OCI-M1 (cell line): ENCODE results near the gene KIF16B.

Experiments used
- DNase-seq: peaks from one replicate; lab custom pipeline; 2025; lab: John Stamatoyannopoulos, UW

KIF16B gene

DNA sequence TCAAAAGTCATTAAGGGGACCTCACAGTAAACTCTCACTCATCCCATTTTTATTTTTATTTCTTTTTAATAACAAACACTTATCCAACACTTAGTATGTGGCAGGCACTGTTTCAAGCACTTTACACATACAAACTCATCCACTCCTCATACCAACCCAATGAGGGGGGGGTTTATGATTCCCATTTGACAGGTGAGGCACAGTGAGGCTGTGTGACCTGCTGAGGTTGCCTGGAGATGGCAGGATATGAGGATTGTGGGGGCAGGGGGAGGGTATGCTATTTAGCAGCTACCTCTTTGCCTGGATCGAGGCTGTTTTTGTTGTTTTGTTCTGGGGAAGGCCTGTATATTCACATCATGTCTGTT is 219.8 kb downstream of the KIF16B start:
- no peak for DNase-seq

DNA sequence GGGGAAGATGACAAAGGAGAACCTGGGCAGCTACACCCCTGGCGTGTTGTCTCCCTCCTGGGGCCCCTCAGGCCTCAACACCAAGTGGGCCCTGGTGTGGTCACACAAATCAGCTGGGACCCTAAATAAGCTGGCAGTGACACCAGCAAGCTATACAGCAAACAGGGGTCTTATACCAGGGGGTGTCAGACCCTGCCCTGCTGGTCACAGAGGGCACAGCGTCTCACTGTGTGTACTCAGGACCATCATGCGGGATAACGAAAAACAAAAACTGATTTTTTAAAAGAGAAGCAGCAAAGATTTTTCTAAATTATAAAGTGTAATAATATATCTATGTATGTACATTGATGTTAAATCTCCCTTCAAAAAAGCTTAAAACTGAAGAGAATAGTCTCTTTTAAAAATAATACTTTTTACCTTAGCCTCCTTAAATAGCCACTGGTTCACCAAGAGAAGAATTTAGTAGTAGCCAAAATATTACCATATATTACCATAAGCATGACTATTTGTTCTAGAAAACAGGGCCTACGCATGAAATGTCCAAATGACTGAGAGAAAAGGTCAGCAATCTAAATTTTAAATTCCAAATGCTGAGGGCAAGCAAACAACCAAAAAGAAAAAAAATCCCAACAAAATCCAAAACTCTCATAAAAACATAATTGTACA is 220.4 kb downstream of the KIF16B start:
- DNase-seq, result no peak

DNA sequence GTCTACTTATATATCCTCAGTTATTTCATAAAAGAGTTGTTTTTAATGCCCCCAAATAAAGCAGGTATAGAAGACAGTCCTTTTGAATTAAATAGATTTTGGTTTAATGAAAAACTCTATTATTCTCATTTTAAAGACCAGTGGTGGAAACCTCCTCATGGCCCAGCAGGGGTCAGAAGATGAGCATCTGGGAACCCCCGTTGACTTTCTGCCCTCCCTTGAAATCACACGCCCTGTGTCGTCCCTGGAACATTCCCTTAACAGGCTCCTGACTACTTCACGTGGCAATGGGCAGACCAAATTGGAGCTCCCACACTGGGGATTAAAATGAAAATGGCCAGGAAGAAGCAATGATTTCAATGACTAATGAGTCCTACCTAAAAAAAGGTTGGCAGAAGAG is 220.9 kb downstream of the KIF16B start:
- DNase-seq, result no peak

DNA sequence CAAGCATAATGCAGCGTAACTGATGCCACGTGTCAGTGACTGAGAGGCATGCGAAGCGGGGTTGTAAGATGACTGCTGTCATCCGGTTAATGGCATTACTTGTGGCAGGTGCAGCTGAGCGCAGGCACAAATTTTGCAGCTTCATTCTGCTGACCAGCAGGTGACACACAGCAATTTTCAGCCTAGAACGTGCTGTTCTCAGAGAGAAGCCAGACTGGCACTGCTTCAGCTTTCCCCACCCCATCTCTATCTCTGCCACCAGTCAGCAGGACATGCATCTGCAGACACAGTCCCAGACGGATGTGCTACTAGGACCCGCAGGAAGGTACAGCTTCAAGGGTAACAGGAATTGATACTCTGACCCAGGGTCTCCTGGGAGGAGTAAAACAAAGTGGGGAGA is 221.8 kb downstream of the KIF16B start:
- DNase-seq, result no peak

DNA sequence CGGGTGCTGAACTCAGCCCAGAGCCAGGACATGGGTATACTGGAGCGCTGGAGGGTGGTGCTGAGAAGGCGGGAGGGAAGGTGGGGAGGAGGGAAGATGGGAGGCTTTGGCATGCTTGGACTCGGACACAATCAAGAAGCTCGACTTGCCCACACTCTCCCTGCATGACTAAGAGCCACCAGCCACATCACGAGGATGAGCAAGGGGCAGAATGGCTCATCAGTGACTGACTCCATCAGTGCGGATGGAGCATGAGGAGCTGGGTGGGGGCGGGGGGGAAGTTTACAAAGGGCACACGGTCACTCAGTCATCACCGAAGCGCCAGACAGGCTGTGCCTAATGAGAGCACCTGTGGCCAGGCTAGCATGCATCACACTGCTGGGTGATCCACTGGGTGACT is 222.8 kb downstream of the KIF16B start:
- no peak for DNase-seq

DNA sequence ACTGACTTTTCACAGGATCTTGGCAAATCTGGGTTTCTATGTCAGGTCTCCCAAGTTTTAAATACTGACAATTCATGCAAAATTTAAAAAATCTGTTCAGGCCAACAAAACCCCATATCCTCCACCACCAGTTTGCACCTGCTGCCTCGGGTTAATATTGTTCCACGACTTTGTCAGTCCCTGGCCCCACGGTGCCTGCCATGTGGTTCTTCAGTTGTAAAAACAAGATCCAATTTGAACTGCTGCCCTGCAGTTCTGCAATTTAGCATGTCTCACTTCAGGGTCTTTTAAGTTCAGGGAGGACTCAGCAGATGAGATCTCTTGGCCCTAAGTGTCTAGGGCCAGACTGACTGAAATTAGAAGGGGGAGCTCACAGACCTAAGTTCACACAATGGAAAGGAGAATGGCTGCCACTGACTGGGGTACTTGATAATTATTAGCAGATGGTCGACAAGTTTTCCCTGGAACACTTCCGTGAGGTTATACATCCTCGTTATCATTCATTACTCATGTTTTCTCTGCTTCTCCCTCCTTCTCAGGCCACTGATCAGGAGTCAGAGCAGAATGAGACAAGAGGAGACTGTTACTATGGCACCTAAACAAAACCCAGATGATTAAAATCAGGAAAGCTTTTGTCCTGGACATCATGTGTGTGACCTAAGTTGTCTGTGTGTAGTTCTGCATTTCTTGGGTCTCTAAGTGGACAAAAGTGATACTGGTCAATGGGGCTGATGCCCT is 223.6 kb downstream of the KIF16B start:
- DNase-seq, result no peak

DNA sequence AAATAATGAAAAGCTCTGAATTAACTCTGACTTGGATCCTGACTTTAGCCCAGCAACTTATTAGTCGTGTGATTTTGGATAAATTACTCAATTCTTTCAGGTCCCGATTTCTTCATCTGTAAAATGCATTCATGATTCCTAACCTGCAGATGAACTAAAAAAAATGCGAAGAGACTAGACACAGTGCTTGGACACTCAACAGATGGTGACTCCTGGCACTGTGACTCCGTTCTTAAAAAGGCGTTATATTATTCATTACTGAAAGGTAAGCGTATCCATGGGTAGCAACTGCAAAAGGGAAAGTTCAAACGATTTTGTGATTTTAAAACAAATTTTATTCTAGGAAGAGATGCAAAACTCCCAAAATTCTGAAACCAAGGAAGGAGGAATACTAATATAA is 226.3 kb downstream of the KIF16B start:
- no peak for DNase-seq

DNA sequence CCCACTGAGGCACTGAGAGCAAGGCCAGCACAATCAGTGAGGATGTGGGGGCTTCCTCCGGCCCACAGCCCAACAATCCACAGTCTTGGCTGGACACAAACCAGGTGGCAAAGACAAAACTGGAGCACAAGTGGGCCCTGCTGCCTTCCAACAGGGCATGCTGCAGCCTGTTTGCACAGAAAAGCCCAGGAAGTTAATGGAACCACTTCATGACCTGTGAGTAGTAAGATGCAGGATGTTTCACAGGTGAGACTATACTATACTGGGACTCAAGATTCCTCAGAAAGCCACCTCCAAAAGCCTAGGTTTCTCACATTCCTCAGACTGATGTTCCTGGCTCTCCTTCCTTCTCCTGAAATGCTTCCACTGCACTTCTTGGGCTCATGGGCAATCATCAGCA is 235.5 kb downstream of the KIF16B start:
- no peak for DNase-seq

DNA sequence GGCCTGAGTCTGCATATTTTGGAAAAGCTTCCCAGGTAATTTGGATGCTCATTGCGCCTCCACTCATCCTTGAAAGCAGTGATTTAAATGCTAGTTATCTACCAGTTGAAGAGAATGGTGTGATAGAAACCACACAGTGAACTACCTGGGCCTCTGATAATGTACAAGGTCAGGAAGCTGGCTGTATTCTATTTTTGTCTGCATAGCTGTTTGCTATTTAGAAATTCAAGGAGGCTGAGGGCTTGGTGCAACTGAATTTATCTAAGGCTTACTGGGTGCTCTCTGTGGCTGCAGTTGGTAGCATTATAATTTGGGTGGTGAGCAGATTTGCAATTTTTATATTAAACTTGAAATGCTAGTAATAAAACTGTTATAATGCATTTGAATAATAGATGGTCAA is 245.6 kb downstream of the KIF16B start:
- DNase-seq, result no peak

DNA sequence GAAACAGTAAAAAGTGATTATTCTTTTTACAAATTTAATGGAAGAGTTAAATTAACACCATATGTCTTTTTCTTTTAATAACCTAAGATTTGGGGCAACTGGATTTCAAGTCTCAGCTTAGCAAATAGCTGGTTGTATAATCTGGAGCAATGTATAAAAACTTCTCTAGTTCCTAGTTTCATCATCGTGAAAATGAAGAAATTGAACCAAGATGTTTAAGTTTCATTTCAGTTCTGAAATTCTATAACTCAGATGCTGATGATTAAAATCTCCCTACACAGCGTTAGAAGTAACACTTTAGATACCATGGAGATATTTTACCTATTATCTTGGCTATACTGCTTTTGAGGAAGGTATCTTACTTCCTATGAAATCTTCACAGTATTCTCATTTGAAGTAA is 252.0 kb downstream of the KIF16B start:
- DNase-seq, result no peak

DNA sequence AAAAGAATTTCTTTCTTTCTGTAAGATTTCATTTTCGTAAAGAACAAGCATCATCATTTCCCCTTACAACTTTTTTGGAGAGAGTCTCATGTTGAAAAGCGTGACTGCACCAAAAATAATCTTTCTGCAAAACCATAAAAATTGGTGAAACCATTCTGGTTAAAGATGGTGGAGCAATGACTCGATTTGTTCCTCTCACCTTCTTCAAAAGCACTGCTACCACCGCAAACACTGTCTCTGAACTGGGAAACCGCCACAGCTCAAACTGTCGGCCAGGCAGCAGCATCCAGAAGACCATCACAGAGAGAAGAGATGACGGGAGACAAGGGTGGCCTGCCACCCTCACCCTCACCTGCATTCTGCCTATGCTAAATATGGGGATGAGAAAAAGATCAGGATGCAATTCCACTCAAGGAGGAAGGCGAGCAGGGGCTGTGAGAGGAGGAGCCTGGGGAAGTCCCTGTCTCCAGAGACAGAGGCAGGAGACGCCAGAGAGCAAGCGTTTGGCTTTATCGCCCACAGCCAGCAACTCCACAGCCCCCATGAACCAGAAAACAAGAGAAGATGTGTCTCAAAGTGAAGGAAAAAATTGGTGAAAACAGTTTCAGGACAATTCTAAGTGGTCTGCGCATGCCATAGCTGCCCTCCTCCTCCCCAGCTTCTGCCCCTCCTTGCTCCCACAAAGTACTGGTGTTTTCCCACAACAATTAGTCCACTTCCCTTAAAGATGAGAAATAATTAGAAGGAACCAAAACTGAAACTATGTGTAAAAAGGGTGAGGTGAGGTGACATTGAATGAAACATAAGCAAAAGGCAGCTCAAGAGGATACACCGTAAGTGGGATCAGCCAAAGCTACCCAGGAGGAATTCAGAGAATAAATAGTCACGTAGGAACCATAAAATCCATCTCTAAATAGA is 255.5 kb downstream of the KIF16B start:
- DNase-seq, result no peak

DNA sequence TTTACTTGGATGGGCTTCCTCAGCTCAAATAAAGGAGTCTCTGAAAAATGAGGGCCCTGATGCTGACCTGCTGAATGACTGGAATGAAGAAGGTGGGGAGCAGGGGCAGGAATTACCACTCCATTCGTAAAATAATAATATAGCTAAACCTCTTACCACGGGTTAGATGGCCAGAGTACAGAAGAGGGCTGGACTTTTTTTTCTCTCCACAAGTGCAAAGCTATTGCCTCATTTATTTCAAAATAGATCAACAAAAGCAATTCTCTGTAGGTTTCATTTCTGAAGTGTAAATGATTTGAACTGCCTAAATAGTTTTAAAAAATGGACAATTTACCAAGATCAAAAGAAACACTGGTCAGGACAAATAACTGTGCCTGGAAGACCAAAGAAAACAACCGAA is 256.7 kb downstream of the KIF16B start:
- DNase-seq, result no peak

DNA sequence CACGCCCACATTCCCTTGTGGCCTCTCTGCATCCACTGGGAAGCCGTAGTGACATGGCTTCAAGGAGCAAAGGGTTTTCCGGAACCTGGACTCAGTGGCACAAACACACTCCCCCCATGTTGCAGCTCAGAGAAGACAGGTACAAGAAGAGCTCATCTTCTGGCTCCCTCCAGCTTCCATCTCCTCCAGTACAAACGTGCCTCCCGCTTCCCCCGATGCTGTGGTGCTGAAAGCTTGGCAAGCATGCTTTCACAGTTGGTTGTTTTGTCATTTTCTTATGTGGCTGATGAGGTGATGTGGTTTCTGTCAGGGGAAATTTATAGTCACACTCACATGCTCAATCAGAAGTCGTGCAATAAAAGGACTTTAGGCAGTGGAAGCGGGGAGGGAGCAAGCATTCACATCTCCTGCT is 258.5 kb downstream of the KIF16B start:
- no peak for DNase-seq

DNA sequence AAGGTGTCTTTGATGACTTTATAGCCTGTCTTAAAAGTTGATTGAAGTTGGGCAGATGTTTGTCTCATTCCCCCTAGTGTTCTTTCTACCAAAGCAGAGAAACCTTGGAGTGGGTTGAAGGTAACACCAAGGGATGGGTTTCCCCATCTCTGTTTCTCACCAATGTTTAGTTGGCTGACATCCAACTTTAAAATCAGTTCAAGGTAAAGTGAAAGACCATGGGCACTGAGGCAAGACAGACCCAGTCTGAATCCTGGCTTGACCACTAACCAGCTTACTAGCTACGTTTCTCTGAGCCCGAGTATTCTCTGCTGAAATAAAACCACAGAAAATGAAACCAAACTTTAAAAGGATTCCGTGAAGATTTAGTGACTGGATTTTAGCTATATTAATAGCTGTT is 258.9 kb downstream of the KIF16B start:
- DNase-seq, result no peak

DNA sequence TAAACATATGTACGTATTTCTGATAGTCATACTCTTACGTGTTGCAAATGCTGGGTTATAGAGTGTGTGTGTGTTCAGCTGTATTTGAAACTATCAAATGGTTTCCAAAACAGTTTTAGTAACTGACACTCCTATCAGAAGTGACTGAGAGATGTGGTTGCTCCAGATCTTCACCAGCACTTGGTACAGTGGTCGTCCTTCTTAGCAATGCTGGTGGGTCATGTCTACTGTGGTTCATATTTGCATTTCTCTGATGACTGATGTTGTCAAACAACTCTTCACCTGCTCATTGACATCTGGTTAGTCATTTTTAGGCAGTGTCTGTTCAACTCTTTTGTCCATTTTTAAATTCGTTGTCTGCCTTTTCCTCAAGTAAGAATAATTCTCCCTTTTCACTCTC is 259.3 kb downstream of the KIF16B start:
- DNase-seq, result no peak

DNA sequence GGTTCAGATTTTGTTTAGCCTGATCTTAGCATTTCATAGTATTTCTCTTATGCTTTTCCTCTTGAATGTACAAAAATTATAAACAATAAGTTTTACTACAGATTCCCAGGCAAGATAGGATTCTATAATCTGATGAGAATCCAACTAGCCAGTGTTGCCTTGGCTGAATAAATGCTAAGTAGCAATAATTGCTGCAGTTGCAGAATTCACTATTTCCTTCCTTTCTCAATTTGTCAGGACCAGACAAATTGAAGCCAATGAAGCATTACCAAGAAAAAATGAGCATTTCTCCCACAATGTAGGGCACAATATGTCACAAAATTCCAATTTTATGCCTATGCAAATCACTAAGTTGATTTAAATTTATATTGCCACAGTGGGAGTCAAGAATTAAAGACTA is 260.2 kb downstream of the KIF16B start:
- DNase-seq, result no peak

DNA sequence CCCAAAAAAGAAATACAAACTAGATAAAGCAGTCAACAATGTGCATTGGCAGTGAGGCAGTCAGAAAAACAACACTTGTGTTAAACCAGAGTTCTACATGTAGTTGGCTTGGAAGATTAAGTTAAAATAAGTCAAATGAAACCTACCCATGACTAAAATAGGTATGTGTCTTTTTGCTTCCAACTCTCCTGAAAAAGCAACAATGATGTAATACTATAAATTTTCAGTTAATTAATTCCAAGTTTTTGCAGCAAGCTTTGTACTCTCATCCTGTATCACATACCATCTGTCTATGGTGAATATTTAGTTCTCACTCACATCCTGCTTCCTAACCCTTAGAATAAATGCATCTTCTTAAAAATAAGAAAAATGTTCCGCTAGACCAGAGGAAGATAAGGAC is 261.5 kb downstream of the KIF16B start:
- DNase-seq, result no peak

DNA sequence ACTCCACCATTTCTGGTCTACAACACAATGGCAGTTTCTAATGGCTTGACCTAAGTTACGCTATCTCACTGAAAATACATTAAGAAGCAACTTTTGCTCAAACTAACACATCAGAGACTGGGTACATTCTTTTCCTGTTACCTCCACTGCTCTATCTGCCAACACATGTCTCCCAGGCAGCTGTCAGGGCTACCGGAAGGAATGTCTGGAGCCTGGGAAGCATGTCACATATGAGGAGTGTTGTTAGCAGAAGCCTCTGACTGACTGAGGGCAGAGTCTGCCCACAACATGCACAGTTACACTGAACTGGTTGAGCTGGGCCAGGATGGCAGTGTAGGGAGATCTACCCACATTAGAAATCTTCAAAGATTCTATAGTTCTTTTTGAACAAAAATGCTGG is 264.5 kb downstream of the KIF16B start:
- DNase-seq, result no peak

DNA sequence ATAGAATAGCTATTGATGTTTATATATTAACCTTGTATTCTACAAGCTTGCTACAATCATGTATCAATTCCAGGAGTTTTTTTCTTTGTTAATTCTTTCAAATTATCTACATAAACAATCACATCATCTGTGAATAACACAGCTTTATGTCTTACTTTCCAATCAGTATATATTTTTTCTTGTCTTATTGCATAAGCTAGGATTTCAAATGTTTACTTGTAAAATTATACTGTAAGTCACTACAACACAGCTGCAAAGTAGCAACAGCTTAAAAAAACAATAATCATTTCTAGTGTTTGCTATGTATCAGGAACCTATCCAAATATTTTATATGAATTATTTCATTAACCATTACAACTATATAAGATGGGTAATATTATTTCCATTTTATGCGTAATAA is 270.4 kb downstream of the KIF16B start:
- no peak for DNase-seq

DNA sequence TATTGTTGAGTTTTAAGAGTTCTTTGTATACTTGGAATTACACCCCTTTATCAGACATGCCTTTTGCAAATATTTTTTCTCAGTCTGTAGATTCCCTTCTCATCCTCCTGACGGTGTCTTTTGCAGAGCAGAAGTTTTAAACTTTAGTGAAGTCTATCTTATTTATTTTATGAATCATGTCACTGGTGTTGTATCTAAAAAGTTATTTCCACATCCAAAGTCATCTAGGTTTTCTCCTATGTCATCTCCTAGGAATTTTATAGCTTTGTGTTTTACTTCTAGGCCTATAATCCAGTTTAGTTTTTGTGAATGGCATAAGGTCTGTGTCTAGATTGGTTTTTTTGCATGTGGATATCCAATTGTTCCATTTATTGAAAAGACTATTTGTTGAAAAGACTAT is 271.3 kb downstream of the KIF16B start:
- DNase-seq, result no peak

DNA sequence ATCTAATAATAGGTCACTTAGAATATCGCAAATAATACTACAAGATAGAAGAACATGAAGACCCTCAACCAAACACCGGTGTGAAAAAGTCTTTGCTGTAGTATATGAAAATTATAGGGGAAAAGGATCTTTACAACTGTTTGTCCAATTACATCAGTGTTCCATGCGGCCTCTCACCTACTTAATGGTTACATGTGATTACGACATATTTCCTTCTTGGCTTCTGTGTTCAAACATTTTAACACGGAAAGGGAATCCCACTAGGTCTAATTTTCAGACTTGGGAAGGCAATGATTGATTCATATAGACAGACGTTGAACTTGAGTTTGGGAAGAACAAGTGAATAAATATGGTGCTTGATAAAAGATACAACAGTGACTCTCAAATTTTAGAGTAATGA is 273.4 kb downstream of the KIF16B start:
- DNase-seq, result no peak

DNA sequence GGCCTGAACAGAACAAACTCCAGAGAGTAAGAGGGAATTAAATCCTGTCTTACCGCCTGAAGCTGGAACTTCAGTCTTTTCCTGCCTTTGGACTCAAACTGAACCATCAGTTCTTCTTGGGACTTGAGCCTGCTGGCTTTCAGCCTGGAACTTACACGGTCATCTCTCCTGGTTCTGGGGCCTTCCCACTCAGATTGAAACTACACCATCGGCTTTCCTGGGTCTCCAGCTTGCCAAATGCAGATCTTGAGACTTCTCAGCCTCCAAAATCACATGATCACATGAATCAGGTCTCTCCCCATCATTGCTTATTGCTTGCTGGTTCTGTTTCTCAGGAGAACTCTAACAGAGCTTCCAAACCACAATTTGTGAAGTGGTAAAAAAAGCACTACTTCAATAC is 276.3 kb downstream of the KIF16B start:
- no peak for DNase-seq

DNA sequence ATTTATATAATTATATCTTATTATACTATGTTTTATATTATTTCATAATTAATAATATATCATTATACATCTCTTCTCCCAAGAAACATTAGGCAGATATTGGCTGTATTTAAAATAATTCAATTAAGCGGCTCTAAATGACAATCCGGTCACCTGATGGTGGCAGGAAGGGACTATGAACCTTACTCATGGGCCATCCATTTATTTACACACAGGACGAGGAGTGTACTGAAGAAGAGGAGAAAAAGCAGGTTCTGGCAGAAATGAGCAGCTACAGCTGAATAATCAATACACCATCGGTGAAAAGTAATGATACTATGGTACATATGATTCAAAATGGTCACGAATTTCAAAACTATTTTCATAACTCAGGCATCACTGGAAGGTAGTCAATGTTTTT is 277.7 kb downstream of the KIF16B start:
- DNase-seq, result no peak
